Measurements from ENCODE around the gene TRIP11. TPM values are rescaled to one million over a fixed set of nuclear protein-coding genes. Genes with fewer than 3 reads are reported as not detected.

Gene TRIP11
- polyA plus RNA-seq, 1 donor from 2014 or later, result 8.8 TPM

- Histone ChIP-seq H3K27ac (ENCODE audit: low read length) (peak overlapping the region; percentile 88), H3K27me3 (ENCODE audit: insufficient read depth, low read depth, low read length) (no peaks in the 10 kb centered on the region), H3K9me2 (ENCODE audit: insufficient read depth, low read length) (no peaks in the 10 kb centered on the region), H4K20me1 (ENCODE audit: insufficient read depth) (no peaks in the 10 kb centered on the region), H3K79me2 (replicated peaks; ENCODE audit: insufficient read depth, low read length) (peaks cover 44% of the 10 kb centered on the region), H3F3A (ENCODE audit: insufficient read depth, low read length, poor library complexity, severe bottlenecking) (peaks cover 5% of the 10 kb centered on the region), H3K9ac (ENCODE audit: low read length) (peak overlapping the region; percentile 97), H3K9me3 (ENCODE audit: low read length) (no peaks in the 10 kb centered on the region), H3K36me3 (ENCODE audit: insufficient read depth, low read length) (no peaks in the 10 kb centered on the region), H2AFZ (ENCODE audit: low read depth, low read length) (peak overlapping the region; percentile 83), H3K4me3 (ENCODE audit: low read length) (peak overlapping the region; percentile 93), H3K4me2 (ENCODE audit: low read length) (peak overlapping the region; percentile 93)
- TF ChIP-seq MXI1 (conservative IDR thresholded peaks at IDR 0.05; ENCODE audit: poor library complexity, severe bottlenecking) (no peak), RAD21 (conservative IDR thresholded peaks at IDR 0.05) (no peak), TAF1 (IDR thresholded peaks at IDR 0.05; ENCODE audit: low read depth) (no peak), EP300 (conservative IDR thresholded peaks at IDR 0.05; ENCODE audit: poor library complexity, severe bottlenecking) (no peak), SMC3 (conservative IDR thresholded peaks at IDR 0.05; ENCODE audit: poor library complexity) (no peak), EZH2 (IDR thresholded peaks at IDR 0.05; ENCODE audit: borderline replicate concordance, insufficient read depth, low read length, poor library complexity, severe bottlenecking) (no peak), REST (IDR thresholded peaks at IDR 0.05; ENCODE audit: borderline replicate concordance) (no peak), CTCF (IDR thresholded peaks at IDR 0.05; ENCODE audit: poor library complexity, severe bottlenecking) (no peak), POLR2AphosphoS5 (IDR thresholded peaks at IDR 0.05) (no peak)
These were observed 668 bp downstream of the TRIP11 start for GRCh38 chr14:92039063-92039718.

- H3K4me2 ChIP-seq (ENCODE audit: low read length), result peak overlapping the region; percentile 93
- H4K20me1 ChIP-seq (ENCODE audit: insufficient read depth), result no peaks in the 10 kb centered on the region
- H2AFZ ChIP-seq (ENCODE audit: low read depth, low read length), result no peak overlapping the region
- TF ChIP-seq POLR2AphosphoS5 (IDR thresholded peaks at IDR 0.05) (no peak), TAF1 (IDR thresholded peaks at IDR 0.05; ENCODE audit: low read depth) (no peak)
- peak overlapping the region; percentile 93 for H3K4me3 ChIP-seq (ENCODE audit: low read length)
- H3K9me3 ChIP-seq (ENCODE audit: low read length), result no peaks in the 10 kb centered on the region
- H3K9ac ChIP-seq (ENCODE audit: low read length), result peak overlapping the region; percentile 97
- H3K79me2 ChIP-seq (replicated peaks; ENCODE audit: insufficient read depth, low read length), result peaks cover 45% of the 10 kb centered on the region
- no peak overlapping the region for H3K27ac ChIP-seq (ENCODE audit: low read length)
- H3K27me3 ChIP-seq (ENCODE audit: insufficient read depth, low read depth, low read length), result no peaks in the 10 kb centered on the region
- H3F3A ChIP-seq (ENCODE audit: insufficient read depth, low read length, poor library complexity, severe bottlenecking), result peaks cover 5% of the 10 kb centered on the region
- H3K36me3 ChIP-seq (ENCODE audit: insufficient read depth, low read length), result no peaks in the 10 kb centered on the region
- no peaks in the 10 kb centered on the region for H3K9me2 ChIP-seq (ENCODE audit: insufficient read depth, low read length)
These were observed 1.9 kb downstream of the TRIP11 start for GRCh38 chr14:92037989-92038388.

Measured in neural cell (in vitro differentiated cells).